ENCODE data around the gene LMBRD1.
"Not testable (repeated sequence)": the region's sequence is repeated elsewhere in the genome, so short reads cannot be mapped to it uniquely, and the experiment has no call there.

LMBRD1 gene
- total RNA-seq, result 60.0 to 66.6 (median 66.4) reads per million in 3 donors

- H3K4me3 ChIP-seq (ENCODE audit: insufficient read depth, low read depth, low read length, poor library complexity, severe bottlenecking), result peak within 1 kb of the TSS; percentile 91
These were observed at the start of gene LMBRD1 for GRCh38 chr6:69796642-69797390. Gene LMBRD1 (minus strand): TSS chr6:69797010. CDS start chr6:69796881, 129 bp downstream.

DNA sequence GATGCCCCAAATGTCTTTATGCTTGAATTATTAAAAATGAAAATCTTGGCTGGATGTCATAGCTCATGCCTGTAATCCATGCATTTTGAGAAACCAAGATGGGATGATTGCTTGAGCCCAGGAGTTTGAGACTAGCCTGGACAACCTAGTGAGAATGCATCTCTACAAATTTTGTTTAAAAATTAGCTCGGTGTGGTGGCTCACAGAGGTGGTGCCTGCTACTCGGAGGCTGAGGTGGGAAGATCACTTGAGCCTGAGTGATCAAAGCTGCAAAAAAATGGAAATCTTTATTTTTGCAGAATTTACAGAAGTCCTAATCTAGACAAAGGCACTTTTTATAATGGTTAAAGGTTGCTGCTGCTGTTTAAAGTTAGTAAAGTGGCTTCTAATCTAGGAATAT is 49.5 kb upstream of the LMBRD1 start:
- DNase-seq, result no peak
- Histone ChIP-seq H3K36me3 (ENCODE audit: control insufficient read depth, insufficient read depth, low read length) (no peaks in the 10 kb centered on the region), H3K27me3 (replicated peaks; ENCODE audit: control insufficient read depth, insufficient read depth, low read length, poor library complexity, severe bottlenecking) (no peaks in the 10 kb centered on the region), H3K4me3 (ENCODE audit: insufficient read depth, low read depth, low read length, poor library complexity, severe bottlenecking) (no peak overlapping the region), H3K27ac (ENCODE audit: insufficient read depth, low read length, poor library complexity, severe bottlenecking) (no peak overlapping the region), H3K9me3 (ENCODE audit: control insufficient read depth, low read length) (no peaks in the 10 kb centered on the region), H3K4me1 (ENCODE audit: control insufficient read depth, insufficient read depth, low read length, poor library complexity, severe bottlenecking) (no peaks in the 10 kb centered on the region)

More at GRCh38 chr6:69796642-69797390, at the start of gene LMBRD1:
- H3K9me3 ChIP-seq (ENCODE audit: control insufficient read depth, low read length), result no peaks in the 10 kb centered on the region
- peak; percentile 98 to 99 (median 99) for DNase-seq
- peaks cover 10% of the 10 kb centered on the region for H3K4me1 ChIP-seq (ENCODE audit: control insufficient read depth, insufficient read depth, low read length, poor library complexity, severe bottlenecking)
- no peaks in the 10 kb centered on the region for H3K27me3 ChIP-seq (replicated peaks; ENCODE audit: control insufficient read depth, insufficient read depth, low read length, poor library complexity, severe bottlenecking)
- peak within 1 kb of the TSS; percentile 96 for H3K27ac ChIP-seq (ENCODE audit: insufficient read depth, low read length, poor library complexity, severe bottlenecking)
- no peaks in the 10 kb centered on the region for H3K36me3 ChIP-seq (ENCODE audit: control insufficient read depth, insufficient read depth, low read length)

DNA sequence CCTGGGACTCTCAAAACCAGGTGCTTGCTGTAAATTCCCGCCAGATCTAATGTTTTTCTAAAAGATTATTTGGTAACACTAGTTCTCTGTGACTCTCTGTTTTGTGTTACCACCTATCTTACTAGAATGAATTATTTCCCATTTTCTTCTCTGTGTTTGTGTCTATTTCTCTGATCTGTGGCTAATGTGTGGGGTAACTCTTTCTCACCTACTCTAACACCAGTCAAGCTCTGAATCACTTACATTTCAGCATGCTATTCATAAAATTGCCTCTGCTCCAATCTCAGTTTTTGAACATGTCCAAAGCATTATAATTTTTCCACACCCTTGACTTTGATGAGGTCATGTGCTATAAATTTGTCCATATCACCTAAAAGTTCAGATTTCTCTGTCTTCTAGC is 46.4 kb upstream of the LMBRD1 start:
- H3K36me3 ChIP-seq (ENCODE audit: control insufficient read depth, insufficient read depth, low read length), result no peaks in the 10 kb centered on the region
- H3K4me3 ChIP-seq (ENCODE audit: insufficient read depth, low read depth, low read length, poor library complexity, severe bottlenecking), result no peak overlapping the region
- DNase-seq, result no peak
- H3K27ac ChIP-seq (ENCODE audit: insufficient read depth, low read length, poor library complexity, severe bottlenecking), result no peak overlapping the region
- no peaks in the 10 kb centered on the region for H3K9me3 ChIP-seq (ENCODE audit: control insufficient read depth, low read length)
- no peaks in the 10 kb centered on the region for H3K4me1 ChIP-seq (ENCODE audit: control insufficient read depth, insufficient read depth, low read length, poor library complexity, severe bottlenecking)
- H3K27me3 ChIP-seq (replicated peaks; ENCODE audit: control insufficient read depth, insufficient read depth, low read length, poor library complexity, severe bottlenecking), result no peaks in the 10 kb centered on the region

GRCh38 chr6:69841862-69842261 is 45.1 kb upstream of the LMBRD1 start:
- Histone ChIP-seq H3K4me3 (ENCODE audit: insufficient read depth, low read depth, low read length, poor library complexity, severe bottlenecking) (no peak overlapping the region), H3K36me3 (ENCODE audit: control insufficient read depth, insufficient read depth, low read length) (no peaks in the 10 kb centered on the region), H3K27ac (ENCODE audit: insufficient read depth, low read length, poor library complexity, severe bottlenecking) (no peak overlapping the region), H3K9me3 (ENCODE audit: control insufficient read depth, low read length) (no peaks in the 10 kb centered on the region), H3K4me1 (ENCODE audit: control insufficient read depth, insufficient read depth, low read length, poor library complexity, severe bottlenecking) (no peaks in the 10 kb centered on the region), H3K27me3 (replicated peaks; ENCODE audit: control insufficient read depth, insufficient read depth, low read length, poor library complexity, severe bottlenecking) (no peaks in the 10 kb centered on the region)
- no peak for DNase-seq

GRCh38 chr6:69835414-69836179 is 38.8 kb upstream of the LMBRD1 start:
- no peak for DNase-seq
- H3K4me3 ChIP-seq (ENCODE audit: insufficient read depth, low read depth, low read length, poor library complexity, severe bottlenecking), result no peak overlapping the region

GRCh38 chr6:69832558-69832957 is 35.7 kb upstream of the LMBRD1 start:
- Histone ChIP-seq H3K27me3 (replicated peaks; ENCODE audit: control insufficient read depth, insufficient read depth, low read length, poor library complexity, severe bottlenecking) (no peaks in the 10 kb centered on the region), H3K4me3 (ENCODE audit: insufficient read depth, low read depth, low read length, poor library complexity, severe bottlenecking) (no peak overlapping the region), H3K27ac (ENCODE audit: insufficient read depth, low read length, poor library complexity, severe bottlenecking) (no peak overlapping the region), H3K4me1 (ENCODE audit: control insufficient read depth, insufficient read depth, low read length, poor library complexity, severe bottlenecking) (no peaks in the 10 kb centered on the region), H3K36me3 (ENCODE audit: control insufficient read depth, insufficient read depth, low read length) (no peaks in the 10 kb centered on the region), H3K9me3 (ENCODE audit: control insufficient read depth, low read length) (no peaks in the 10 kb centered on the region)
- DNase-seq, result no peak

More at GRCh38 chr6:69835414-69836179, 38.8 kb upstream of the LMBRD1 start:
- Histone ChIP-seq H3K4me1 (ENCODE audit: control insufficient read depth, insufficient read depth, low read length, poor library complexity, severe bottlenecking) (no peaks in the 10 kb centered on the region), H3K27ac (ENCODE audit: insufficient read depth, low read length, poor library complexity, severe bottlenecking) (no peak overlapping the region), H3K36me3 (ENCODE audit: control insufficient read depth, insufficient read depth, low read length) (no peaks in the 10 kb centered on the region), H3K27me3 (replicated peaks; ENCODE audit: control insufficient read depth, insufficient read depth, low read length, poor library complexity, severe bottlenecking) (no peaks in the 10 kb centered on the region), H3K9me3 (ENCODE audit: control insufficient read depth, low read length) (no peaks in the 10 kb centered on the region)

DNA sequence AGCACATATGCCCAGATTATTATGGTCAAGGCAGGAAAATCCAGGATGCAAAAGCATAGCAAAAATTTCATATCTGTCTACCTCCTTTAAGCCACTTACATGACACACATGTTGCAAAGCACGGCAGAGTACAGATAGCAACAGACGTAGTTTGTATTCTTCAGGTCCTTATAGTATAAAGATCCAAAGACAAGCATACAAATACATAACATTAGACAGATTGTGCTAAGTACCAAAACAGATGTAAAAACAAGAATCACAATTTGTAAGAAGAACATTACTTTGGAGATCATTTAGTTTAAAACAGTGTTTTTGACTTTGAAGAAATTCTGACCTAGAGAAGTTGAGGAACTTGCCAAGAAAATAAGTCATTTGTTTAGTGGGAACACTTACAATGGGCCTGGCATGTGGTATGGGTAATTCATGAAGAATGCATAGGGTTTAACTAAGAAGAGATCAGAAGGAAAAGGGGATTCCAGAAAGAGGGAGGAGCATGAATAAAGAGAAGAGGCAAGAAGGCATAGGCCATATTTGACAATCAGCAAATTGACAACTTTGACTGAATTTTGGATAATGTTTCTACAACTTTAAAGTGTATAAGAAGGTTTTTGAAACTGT is 30.6 kb upstream of the LMBRD1 start:
- Histone ChIP-seq H3K27ac (ENCODE audit: insufficient read depth, low read length, poor library complexity, severe bottlenecking) (no peak overlapping the region), H3K9me3 (ENCODE audit: control insufficient read depth, low read length) (no peaks in the 10 kb centered on the region), H3K4me1 (ENCODE audit: control insufficient read depth, insufficient read depth, low read length, poor library complexity, severe bottlenecking) (no peaks in the 10 kb centered on the region), H3K4me3 (ENCODE audit: insufficient read depth, low read depth, low read length, poor library complexity, severe bottlenecking) (no peak overlapping the region), H3K27me3 (replicated peaks; ENCODE audit: control insufficient read depth, insufficient read depth, low read length, poor library complexity, severe bottlenecking) (no peaks in the 10 kb centered on the region), H3K36me3 (ENCODE audit: control insufficient read depth, insufficient read depth, low read length) (no peaks in the 10 kb centered on the region)
- no peak for DNase-seq

GRCh38 chr6:69825904-69826303 is 29.1 kb upstream of the LMBRD1 start:
- Histone ChIP-seq H3K27ac (ENCODE audit: insufficient read depth, low read length, poor library complexity, severe bottlenecking) (no peak overlapping the region), H3K4me3 (ENCODE audit: insufficient read depth, low read depth, low read length, poor library complexity, severe bottlenecking) (no peak overlapping the region), H3K27me3 (replicated peaks; ENCODE audit: control insufficient read depth, insufficient read depth, low read length, poor library complexity, severe bottlenecking) (no peaks in the 10 kb centered on the region), H3K4me1 (ENCODE audit: control insufficient read depth, insufficient read depth, low read length, poor library complexity, severe bottlenecking) (no peaks in the 10 kb centered on the region), H3K9me3 (ENCODE audit: control insufficient read depth, low read length) (no peaks in the 10 kb centered on the region), H3K36me3 (ENCODE audit: control insufficient read depth, insufficient read depth, low read length) (no peaks in the 10 kb centered on the region)
- no peak for DNase-seq

GRCh38 chr6:69824355-69824754 is 27.5 kb upstream of the LMBRD1 start:
- H3K4me3 ChIP-seq (ENCODE audit: insufficient read depth, low read depth, low read length, poor library complexity, severe bottlenecking); H3K36me3 ChIP-seq (ENCODE audit: control insufficient read depth, insufficient read depth, low read length); H3K4me1 ChIP-seq (ENCODE audit: control insufficient read depth, insufficient read depth, low read length, poor library complexity, severe bottlenecking); H3K27me3 ChIP-seq (replicated peaks; ENCODE audit: control insufficient read depth, insufficient read depth, low read length, poor library complexity, severe bottlenecking); DNase-seq; H3K27ac ChIP-seq (ENCODE audit: insufficient read depth, low read length, poor library complexity, severe bottlenecking); H3K9me3 ChIP-seq (ENCODE audit: control insufficient read depth, low read length): not testable (repeated sequence)

DNA sequence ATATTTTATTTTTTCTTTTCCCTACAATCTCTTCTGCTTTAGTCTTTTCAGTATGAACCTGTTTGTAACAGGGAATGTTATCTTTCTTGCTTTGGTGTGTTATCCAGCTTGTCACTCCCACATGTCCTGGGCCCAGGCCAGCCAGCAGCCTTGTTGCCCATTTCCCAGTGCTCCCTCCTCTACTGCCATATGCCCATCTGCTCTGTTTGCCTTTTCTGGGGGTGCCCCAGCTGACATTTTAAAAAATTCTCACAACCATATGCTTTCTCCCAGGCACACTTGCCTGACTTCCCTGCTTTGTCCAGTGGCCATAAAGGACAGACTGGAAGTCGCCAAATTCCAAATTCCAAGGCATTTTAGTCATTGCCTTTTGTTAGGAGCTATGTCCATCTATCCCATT is 23.6 kb upstream of the LMBRD1 start:
- H3K36me3 ChIP-seq (ENCODE audit: control insufficient read depth, insufficient read depth, low read length), result no peaks in the 10 kb centered on the region
- H3K4me3 ChIP-seq (ENCODE audit: insufficient read depth, low read depth, low read length, poor library complexity, severe bottlenecking), result no peak overlapping the region
- no peaks in the 10 kb centered on the region for H3K9me3 ChIP-seq (ENCODE audit: control insufficient read depth, low read length)
- no peak for DNase-seq
- H3K27ac ChIP-seq (ENCODE audit: insufficient read depth, low read length, poor library complexity, severe bottlenecking), result no peak overlapping the region
- H3K4me1 ChIP-seq (ENCODE audit: control insufficient read depth, insufficient read depth, low read length, poor library complexity, severe bottlenecking), result no peaks in the 10 kb centered on the region
- no peaks in the 10 kb centered on the region for H3K27me3 ChIP-seq (replicated peaks; ENCODE audit: control insufficient read depth, insufficient read depth, low read length, poor library complexity, severe bottlenecking)

Data from effector memory CD4-positive, alpha-beta T cell (primary cell).